MV-4-11 (cell line): ENCODE data around the gene ZNF444.
"Not testable (repeated sequence)": the region's sequence is repeated elsewhere in the genome, so short reads cannot be mapped to it uniquely, and the experiment has no call there.

Experiments
- DNase-seq: peaks from one replicate; lab custom pipeline; 2025; lab: John Stamatoyannopoulos, UW

ZNF444 gene

GRCh38 chr19:56147307-56147706 lies 6.2 kb downstream of the ZNF444 start:
- no peak for DNase-seq

- no peak for DNase-seq
Observed at GRCh38 chr19:56148096-56148495, 7.0 kb downstream of the ZNF444 start.

GRCh38 chr19:56148955-56149655 lies 8.0 kb downstream of the ZNF444 start:
- not testable (repeated sequence) for DNase-seq

- DNase-seq = no peak
Observed at GRCh38 chr19:56149656-56150038, 8.6 kb downstream of the ZNF444 start.

- no peak for DNase-seq
Observed at GRCh38 chr19:56150358-56150757, 9.3 kb downstream of the ZNF444 start.

GRCh38 chr19:56152644-56153043 lies 11.6 kb downstream of the ZNF444 start:
- DNase-seq = no peak

GRCh38 chr19:56153507-56153906 lies 12.4 kb downstream of the ZNF444 start:
- DNase-seq = no peak

- no peak for DNase-seq
Observed at GRCh38 chr19:56155124-56155687, 14.1 kb downstream of the ZNF444 start.

- no peak for DNase-seq
Observed at GRCh38 chr19:56156768-56157167, 15.7 kb downstream of the ZNF444 start.

GRCh38 chr19:56158170-56158757 lies 17.2 kb downstream of the ZNF444 start:
- no peak for DNase-seq

- DNase-seq = no peak
Observed at GRCh38 chr19:56159009-56159559, 18.0 kb downstream of the ZNF444 start.

GRCh38 chr19:56159622-56160271 lies 18.7 kb downstream of the ZNF444 start:
- no peak for DNase-seq

- DNase-seq = no peak
Observed at GRCh38 chr19:56161534-56161933, 20.4 kb downstream of the ZNF444 start.

GRCh38 chr19:56162258-56162657 lies 21.2 kb downstream of the ZNF444 start:
- DNase-seq = peak; percentile 47

- no peak for DNase-seq
Observed at GRCh38 chr19:56163097-56163496, 22.0 kb downstream of the ZNF444 start.

GRCh38 chr19:56167064-56167578 lies 26.0 kb downstream of the ZNF444 start:
- DNase-seq = no peak

- no peak for DNase-seq
Observed at GRCh38 chr19:56170261-56170660, 29.2 kb downstream of the ZNF444 start.

- no peak for DNase-seq
Observed at GRCh38 chr19:56174086-56174485, 33.0 kb downstream of the ZNF444 start.

- no peak for DNase-seq
Observed at GRCh38 chr19:56174550-56174949, 33.5 kb downstream of the ZNF444 start.

- DNase-seq = not testable (repeated sequence)
Observed at GRCh38 chr19:56175861-56176307, 34.8 kb downstream of the ZNF444 start, which contains the start of gene GALP. GALP (plus strand) TSS chr19:56176008; CDS start chr19:56177109, 1,101 bp downstream.

GRCh38 chr19:56176310-56176709 lies 35.2 kb downstream of the ZNF444 start:
- DNase-seq = not testable (repeated sequence)

GRCh38 chr19:56176881-56177280 lies 35.8 kb downstream of the ZNF444 start:
- DNase-seq = no peak
